CD4-positive, alpha-beta T cell treated with Interferon alpha-2 for 1 hour (primary cell): ENCODE data around the gene CCDC97.
"Not testable (repeated sequence)": the region's sequence is repeated elsewhere in the genome, so short reads cannot be mapped to it uniquely, and the experiment has no call there.

Experiments
- DNase-seq, 2 donors: peaks; one replicate each; pipeline ENCODE4 v3.0.0-alpha.2; 2020 to 2022

The CCDC97 gene

GRCh38 chr19:41341669-41342490 is 31.9 kb downstream of the CCDC97 start:
- no peak for DNase-seq

GRCh38 chr19:41344162-41344561 is 34.2 kb downstream of the CCDC97 start:
- no peak for DNase-seq

- DNase-seq: not testable (repeated sequence)
These were observed 36.9 kb downstream of the CCDC97 start for GRCh38 chr19:41346916-41347315.

- DNase-seq: no peak
These were observed 40.9 kb downstream of the CCDC97 start for GRCh38 chr19:41350735-41351338.

GRCh38 chr19:41351339-41352245 is 41.6 kb downstream of the CCDC97 start:
- DNase-seq: peak; percentile 86 to 89

- DNase-seq: no peak
These were observed 42.3 kb downstream of the CCDC97 start for GRCh38 chr19:41352279-41352608.

- peak; percentile 78 to 82 for DNase-seq
These were observed 42.9 kb downstream of the CCDC97 start for GRCh38 chr19:41352609-41353465.

DNA sequence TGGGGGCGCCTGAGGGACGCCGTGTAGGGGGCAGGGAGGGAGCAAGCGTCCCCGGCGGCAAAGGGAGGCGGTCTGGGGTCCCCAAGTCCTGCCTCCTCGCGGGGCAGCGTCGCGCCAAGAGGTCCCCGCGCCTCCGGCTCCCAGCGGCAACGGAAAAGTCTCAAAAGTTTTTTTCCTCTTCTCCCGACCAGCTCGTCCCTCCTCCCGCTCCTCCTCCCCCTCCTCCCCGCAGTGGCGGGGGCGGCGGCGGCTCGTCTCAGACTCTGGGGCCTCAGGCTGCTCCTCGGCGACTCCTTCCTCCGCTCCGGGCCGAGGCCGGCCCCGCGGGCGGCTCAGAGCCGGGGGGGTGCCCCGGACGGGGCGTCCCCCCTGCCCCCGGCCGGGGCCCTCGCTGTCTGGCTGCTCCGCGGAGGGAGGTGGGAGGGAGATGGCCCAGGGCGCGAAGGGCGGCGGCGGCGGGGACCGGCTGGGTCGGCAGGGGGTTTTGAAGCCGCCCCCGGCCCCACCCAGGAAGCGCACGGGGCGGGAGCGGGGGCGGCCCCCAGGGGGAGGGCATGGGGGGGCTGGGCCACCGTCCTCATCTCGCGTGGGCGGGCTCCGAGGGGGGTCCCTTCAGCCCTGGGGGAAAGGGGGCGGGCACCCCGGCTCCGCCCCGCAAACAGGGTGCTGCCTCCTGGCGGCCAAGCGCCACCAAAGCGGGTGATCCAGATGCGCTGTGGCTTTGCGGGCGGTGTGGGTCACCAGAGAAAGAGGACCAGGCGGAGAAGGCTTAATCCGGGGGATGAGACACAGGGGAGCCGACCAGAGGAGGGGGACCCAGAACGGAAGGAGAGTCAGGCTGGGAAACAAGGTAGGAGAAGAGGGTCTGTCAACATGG is 43.7 kb downstream of the CCDC97 start, which contains the start of gene TGFB1:
TSS of gene TGFB1 (minus strand) at position 457 of the 877 bp plus-strand sequence. CDS start 878 bp downstream, outside the sequence.
- peak; percentile 96 to 97 for DNase-seq

DNA sequence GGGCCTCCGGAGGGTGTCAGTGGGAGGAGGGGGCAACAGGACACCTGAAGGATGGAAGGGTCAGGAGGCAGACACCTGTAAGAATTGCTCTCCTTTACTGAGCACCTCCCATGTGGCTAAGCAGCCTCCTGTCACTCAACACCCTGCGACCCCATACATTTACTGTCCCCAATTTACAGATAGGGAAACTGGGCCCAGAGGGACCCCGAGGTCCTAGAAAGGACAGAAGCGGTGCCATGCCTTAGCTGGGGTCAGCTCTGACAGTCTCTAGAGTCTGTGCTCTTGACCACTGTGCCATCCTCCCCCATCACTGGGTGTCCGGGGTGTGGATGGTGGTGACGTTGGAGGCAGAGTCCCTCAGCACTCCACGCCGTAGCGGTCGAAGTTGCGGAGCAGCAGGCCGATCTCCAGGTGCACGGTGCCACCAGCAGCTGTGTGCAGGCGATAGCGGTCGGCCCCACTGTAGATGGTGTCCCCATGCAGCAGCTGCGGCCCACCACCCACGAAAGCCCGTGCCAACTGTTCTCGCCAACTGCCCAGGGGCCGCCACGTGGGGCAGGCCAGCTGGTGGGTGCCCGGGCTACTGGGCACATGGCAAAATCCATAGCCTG is 44.5 kb downstream of the CCDC97 start:
- DNase-seq: no peak

DNA sequence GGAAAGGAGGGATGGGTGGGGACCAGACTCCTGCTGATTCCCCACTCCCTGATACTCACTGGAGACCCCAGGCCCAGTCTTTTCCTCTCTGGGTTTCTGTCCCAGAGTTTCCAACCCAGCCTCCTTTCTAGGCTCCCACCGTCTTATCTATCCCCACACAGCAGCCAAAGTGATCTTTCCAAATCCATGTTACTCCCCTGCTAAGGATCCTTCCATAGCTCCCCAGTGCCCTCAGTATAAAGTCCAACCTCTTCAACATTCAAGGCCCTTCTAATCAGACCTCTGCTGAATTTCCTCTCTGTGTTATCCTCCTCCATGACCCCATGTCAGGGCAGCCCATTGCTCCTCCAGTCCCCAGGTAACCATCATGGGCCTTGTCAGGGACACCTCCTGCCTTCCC is 45.1 kb downstream of the CCDC97 start:
- DNase-seq: no peak

DNA sequence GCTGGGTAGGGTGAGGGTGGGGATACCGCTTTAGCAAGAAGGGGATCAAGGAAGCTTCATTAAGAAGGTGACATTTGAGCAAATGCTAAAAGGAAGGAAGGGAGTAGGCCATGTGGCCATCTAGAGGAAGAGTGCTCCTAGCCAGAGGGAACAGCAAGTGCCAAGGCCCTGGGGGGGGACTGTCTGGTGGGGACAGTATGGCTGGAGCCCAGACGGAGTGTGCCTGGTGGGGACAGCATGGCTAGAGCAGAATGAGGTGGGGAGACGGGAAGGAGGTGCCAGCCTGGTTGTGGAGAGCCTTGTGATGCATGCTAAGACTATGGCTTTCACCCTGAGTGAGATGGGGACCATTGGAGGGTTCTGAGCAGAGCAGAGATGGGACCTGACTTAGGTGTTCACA is 45.8 kb downstream of the CCDC97 start:
- DNase-seq: no peak

GRCh38 chr19:41356984-41357739 is 47.2 kb downstream of the CCDC97 start:
- DNase-seq: peak; percentile 69 to 81

- DNase-seq: no peak
These were observed 47.8 kb downstream of the CCDC97 start for GRCh38 chr19:41357746-41358145.

DNA sequence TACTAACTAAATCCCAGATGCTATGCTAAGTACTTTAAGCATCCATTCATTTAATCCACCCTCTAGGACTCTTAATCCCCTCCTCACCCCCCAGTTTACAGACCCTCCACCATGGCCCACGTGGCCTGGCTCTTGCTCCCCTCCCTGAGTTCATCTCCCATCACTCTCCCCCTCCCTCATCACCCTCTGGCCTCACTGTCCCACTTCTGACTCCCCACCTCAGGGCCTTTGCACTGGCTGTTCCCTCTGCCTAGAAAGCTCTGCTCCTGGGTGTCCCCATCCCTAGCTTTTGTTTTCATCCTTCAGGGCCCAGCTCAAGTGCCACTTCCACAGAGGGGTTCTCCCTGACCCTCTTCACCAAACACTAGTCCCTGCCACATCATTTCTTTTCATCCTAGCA is 49.8 kb downstream of the CCDC97 start:
- no peak for DNase-seq

DNA sequence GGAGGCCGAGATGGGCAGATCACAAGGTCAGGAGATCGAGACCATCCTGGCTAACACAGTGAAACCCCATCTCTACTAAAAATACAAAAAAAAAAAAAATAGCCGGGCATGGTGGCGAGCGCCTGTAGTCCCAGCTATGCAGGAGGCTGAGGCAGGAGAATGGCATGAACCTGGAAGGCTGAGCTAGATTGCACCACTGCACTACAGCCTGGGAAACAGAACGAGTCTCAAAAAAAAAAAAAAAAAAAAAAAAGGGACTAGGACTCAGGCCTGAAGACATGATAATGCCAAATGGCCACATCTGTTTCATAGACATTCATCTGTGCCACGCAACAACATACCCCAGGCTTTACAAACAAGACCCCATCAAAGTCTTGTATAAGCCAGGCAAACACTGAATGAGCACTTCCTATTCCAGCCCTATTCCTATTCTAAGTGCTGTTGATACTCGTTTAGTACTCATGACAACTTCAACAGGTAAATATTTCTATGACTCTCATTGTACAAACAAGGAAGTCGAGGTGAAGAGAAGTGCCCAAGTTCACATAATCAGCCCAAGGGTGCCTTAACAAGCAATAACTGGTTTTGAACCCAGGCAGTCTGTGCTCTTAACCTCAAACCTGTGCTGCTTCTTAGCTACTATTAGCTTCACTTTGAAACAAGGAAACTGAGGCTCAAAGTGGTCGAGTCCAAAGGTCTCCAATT is 52.3 kb downstream of the CCDC97 start:
- DNase-seq: no peak

- DNase-seq: no peak
These were observed 53.4 kb downstream of the CCDC97 start for GRCh38 chr19:41363371-41363752.

DNA sequence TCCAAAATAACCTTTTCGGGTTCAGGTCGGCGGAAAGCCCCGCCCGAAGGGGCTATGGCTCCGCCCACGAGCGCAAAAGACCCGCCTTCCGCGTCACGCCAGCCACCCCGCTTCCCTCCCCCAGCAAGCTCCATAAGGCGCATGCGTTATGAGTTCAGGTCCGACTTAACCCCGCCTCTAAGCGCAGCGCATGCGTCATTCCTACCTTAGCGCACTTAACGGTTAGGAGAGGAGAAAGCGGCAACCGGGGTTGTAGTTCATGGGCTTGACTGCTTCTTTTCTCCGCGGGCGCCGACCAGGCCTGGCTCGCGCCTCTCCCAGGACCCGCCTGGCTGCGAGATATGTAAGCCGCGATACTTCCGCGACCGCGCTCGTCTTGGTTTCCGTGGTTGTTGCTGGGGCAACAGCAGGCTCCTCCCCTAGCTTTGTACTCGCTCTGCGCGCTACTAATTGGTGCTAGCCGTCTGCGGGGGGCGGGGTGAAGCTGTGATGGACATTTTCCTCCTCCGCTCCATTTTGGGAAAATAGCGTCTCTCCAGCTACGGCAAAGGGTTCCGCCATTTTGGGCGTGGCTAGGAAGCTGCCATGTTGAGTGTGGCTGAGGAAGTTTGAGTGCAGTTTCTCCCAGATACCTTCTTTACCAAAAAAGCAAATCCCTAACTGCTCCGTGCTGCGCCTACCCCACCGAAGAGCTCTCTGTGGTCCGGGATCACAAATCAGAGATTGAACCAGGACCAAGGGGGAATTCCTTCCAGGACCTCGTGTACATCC is 54.0 kb downstream of the CCDC97 start, which contains the start of gene B9D2:
TSS of gene B9D2 (minus strand) at position 397 of the 771 bp plus-strand sequence. CDS start 630 bp downstream, outside the sequence.
- DNase-seq: peak; percentile 99
